GM12874 (cell line): Measurements from ENCODE around the gene SLC25A17.

Experiments used
- TF ChIP-seq, protein P1 (sequence below): IDR thresholded peaks from 2 replicates; pipeline ENCODE4 v1.5.1; 2011; ENCODE audit warnings: low read depth, mild to moderate bottlenecking, control low read depth, low read length, moderate library complexity; ENCODE audit not compliant: insufficient read depth

Gene SLC25A17, protein sequence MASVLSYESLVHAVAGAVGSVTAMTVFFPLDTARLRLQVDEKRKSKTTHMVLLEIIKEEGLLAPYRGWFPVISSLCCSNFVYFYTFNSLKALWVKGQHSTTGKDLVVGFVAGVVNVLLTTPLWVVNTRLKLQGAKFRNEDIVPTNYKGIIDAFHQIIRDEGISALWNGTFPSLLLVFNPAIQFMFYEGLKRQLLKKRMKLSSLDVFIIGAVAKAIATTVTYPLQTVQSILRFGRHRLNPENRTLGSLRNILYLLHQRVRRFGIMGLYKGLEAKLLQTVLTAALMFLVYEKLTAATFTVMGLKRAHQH

DNA sequence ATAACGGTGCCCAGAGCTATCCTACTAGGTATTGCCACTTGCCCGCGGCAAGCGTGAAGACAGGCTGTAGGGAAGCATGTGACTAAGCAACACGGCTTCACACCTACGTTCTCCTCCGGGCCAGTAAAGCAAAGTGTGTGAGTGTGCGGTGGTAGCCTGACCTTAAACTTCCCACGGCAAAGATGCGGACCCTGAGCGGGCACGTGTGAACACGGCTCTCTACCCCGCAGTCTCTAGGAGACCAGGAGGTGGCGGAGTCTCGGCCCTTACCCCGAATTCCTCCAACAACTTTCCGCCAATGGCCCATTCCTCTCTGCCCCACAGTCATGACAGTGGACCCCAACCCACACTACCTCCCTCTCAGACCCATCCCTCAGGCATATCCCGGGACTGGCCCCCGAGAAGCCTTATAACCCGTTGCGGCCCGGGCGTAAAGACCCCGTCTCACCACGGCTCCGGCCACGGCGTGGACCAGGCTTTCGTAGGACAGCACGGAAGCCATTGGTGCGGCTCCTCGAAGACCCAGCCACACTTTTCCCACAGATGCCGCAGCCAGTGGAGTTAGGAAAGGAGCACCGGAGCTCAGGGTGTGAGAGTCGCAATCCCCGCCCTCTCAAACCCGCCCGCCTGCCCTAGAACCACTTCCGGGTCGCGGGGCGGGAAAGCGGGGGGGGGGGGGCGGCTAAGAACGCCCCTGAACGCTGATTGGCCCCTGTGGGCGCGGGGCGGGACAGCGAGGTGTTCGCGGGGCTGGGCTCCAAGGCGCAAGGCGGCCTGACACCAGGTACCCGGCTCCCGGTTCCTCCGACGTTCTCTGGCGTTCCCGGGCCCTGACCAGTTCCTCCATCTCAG lies at the start of gene SLC25A17:
Gene SLC25A17, minus strand, starts transcription at position 600 of the 852 bp plus-strand sequence. Its CDS starts 98 bp downstream, at position 502.
- TF ChIP-seq, protein P1, sequence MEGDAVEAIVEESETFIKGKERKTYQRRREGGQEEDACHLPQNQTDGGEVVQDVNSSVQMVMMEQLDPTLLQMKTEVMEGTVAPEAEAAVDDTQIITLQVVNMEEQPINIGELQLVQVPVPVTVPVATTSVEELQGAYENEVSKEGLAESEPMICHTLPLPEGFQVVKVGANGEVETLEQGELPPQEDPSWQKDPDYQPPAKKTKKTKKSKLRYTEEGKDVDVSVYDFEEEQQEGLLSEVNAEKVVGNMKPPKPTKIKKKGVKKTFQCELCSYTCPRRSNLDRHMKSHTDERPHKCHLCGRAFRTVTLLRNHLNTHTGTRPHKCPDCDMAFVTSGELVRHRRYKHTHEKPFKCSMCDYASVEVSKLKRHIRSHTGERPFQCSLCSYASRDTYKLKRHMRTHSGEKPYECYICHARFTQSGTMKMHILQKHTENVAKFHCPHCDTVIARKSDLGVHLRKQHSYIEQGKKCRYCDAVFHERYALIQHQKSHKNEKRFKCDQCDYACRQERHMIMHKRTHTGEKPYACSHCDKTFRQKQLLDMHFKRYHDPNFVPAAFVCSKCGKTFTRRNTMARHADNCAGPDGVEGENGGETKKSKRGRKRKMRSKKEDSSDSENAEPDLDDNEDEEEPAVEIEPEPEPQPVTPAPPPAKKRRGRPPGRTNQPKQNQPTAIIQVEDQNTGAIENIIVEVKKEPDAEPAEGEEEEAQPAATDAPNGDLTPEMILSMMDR: peak; percentile 34; the same call in 1 of the 2 replicates

DNA sequence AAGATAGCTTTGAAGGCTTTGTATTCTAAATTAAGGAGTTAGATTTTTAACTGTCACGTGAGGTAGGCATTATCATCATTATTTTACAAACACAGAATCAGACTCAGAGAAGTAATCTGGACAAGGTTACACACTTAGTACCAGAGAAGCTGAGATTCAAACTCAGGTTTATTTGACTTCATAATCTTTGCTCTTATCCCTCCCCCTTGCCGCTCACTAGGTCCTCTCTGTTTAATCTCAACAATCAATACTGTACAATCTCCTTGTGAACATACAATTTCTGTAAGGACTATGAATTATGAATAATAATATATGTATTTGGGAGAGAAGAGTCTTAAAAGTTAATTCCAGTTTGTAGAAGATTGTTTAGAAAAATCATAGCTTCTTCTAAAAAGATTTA lies 48.0 kb upstream of the SLC25A17 start:
- TF ChIP-seq, protein P1: no peak

DNA sequence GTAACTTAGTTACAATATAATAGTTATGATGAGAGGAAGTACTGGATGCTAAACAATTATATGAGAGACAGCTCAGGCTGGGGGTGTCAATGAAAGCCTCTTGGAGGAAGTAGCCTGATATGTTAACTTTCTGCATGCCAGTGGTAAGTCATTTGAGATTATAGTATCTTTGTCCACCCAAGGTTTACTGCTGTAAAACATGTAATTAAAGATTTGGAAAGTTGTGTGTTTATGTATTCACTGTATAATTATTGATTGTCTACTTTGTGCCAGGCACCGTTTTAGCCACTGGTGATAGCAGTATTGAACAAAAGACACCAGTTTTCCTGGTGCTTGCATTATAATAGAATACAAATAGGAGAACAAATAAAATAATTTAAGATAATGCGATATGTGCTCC lies 43.4 kb upstream of the SLC25A17 start:
- TF ChIP-seq, protein P1: no peak

DNA sequence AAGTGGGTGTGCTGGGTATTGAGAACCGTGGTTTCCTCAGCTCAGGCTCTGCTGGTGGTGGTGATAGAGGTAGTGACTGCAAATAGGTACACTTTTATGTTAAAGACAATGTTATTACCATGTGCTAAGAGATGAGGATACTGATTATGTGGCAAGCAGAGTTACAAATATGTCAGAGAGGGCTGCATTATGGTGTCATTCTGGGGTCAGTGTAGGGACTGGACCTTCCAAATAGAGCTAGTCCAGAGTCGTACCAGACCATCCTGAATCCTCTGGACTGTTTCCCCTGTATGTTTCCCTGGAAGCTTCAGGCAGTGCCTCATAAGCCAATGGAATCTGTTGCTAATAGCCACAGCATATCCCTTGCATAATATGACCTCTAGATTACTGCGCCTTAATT lies 42.9 kb upstream of the SLC25A17 start, which contains the start of gene DNAJB7:
Gene DNAJB7, minus strand, starts transcription at position 101 of the 400 bp plus-strand sequence. CDS start 119 bp downstream, outside the sequence.
- TF ChIP-seq, protein P1: no peak

DNA sequence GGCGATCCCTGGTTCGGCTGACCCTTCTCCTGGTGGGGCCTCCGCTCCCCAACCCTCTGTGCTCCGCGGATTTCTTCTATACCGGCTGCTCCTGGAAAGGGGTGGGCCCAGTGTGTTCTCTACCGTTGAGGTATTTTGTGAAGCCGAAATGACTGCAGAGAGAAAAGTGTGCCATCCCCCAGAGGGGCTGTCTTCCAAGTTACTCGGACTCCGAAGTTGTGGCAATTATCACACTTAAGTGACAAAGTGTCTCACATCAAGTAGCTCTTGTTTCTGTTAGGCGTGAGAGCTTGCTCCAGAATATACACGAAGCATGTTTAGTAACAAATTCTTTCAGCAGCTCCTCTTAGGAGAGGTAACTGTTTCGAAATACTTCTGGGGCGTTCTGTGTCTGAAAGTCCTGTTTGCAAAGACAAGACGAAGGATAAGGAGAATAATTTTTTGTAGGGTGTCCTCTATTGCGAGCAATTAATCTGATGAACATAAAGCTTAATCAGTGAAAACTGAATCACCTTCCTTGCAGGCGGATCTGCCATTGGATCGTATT lies 38.2 kb upstream of the SLC25A17 start:
- TF ChIP-seq, protein P1: no peak

DNA sequence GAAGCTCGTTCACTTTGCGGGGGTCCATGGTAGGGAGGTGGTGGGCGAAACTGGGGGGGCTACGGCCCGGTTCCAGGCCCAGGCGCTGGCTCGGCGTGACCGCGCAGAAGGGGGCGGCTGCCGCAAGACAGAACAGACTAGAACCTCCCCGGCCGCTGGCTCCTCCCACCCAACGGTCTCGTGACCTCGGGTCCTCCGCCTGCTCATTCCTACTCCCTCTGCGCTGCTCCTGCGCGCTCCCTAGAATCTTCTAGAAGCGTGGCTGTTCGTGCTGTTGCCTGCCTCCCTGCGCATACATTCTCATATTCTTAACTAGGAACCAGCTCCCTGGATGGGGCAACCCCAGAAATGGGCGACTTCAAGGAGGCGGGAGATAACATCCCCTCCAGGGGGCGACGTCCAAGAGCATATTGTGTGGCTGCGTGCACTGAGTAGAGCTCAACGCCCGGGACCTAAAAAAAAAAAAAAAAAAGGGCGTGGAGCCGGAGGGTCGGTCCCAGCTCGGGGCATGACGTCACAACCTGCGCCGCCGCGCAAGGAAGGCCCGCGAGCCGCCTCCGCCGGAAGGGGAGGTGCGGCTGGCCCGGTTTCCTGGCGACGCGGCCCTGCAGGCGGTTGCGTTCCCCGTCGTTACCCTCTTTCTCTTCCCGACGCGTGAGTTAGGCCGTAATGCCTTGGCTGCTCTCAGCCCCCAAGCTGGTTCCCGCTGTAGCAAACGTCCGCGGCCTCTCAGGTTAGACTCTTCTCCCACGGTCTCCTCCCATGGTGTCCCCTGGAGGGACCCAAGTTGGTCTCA lies 37.6 kb upstream of the SLC25A17 start, which contains the start of the genes ST13 and XPNPEP3:
Gene ST13, minus strand, starts transcription at position 127 of the 796 bp plus-strand sequence. Its CDS starts 99 bp downstream, at position 28.
Gene XPNPEP3, plus strand, starts transcription at position 636 of the 796 bp plus-strand sequence. Its CDS starts 34 bp downstream, at position 670.
- TF ChIP-seq, protein P1: 0 out of 2 replicates have a peak, but pooled peaks have one; percentile 13
